HUES64 (cell line): ENCODE measurements around the gene MLLT10.

Source experiments
- H3K27ac ChIP-seq: 2 replicates; pipeline ENCODE4 v1.7.0; 2013; ENCODE audit warnings: low read depth, low read length, inconsistent platforms
- H3K27me3 ChIP-seq: 2 replicates; pipeline ENCODE4 v1.6.1; 2013; ENCODE audit warnings: mild to moderate bottlenecking, low read length; ENCODE audit not compliant: insufficient read depth
- H3K36me3 ChIP-seq: 2 replicates; pipeline ENCODE4 v1.6.1; 2013; ENCODE audit warnings: mild to moderate bottlenecking, low read length; ENCODE audit not compliant: insufficient read depth
- H3K4me1 ChIP-seq: 2 replicates; pipeline ENCODE4 v1.6.1; 2013; ENCODE audit warnings: mild to moderate bottlenecking, low read length, moderate library complexity; ENCODE audit not compliant: insufficient read depth
- H3K4me3 ChIP-seq: 2 replicates; pipeline ENCODE4 v1.5.1; 2013; ENCODE audit warnings: mild to moderate bottlenecking, low read length, moderate library complexity
- H3K9ac ChIP-seq: 2 replicates; pipeline ENCODE4 v1.6.1; 2013; ENCODE audit warnings: mild to moderate bottlenecking, low read depth, low read length
- H3K9me3 ChIP-seq: 2 replicates; pipeline ENCODE4 v1.6.1; 2013; ENCODE audit warnings: low read depth, low read length; ENCODE audit not compliant: insufficient read depth
- WGBS: fragments of 150-250, 120-280 bp; methylation state at CpG from one replicate; pipeline ENCODE4 v1.1.7; 2013; ENCODE audit warnings: missing lambda C conversion rate; 5-methylcytosine and 5-hydroxymethylcytosine counted together

Gene MLLT10

GRCh38 chr10:21524526-21525366 lies 9.3 kb upstream of the MLLT10 start:
- peak overlapping the region; percentile 96 for H3K9ac ChIP-seq
- WGBS = under 1% methylated on average over 21 of the region's 23 CpGs
- no peaks in the 10 kb centered on the region for H3K9me3 ChIP-seq
- H3K4me3 ChIP-seq = peak overlapping the region; percentile 74
- peak overlapping the region; percentile 100 for H3K27ac ChIP-seq
- no peaks in the 10 kb centered on the region for H3K36me3 ChIP-seq
- no peaks in the 10 kb centered on the region for H3K27me3 ChIP-seq
- peaks cover 61% of the 10 kb centered on the region for H3K4me1 ChIP-seq

- no peaks in the 10 kb centered on the region for H3K27me3 ChIP-seq
- H3K4me1 ChIP-seq = peaks cover 65% of the 10 kb centered on the region
Observed at GRCh38 chr10:21525367-21526187, 8.5 kb upstream of the MLLT10 start, which contains the start of gene SKIDA1. SKIDA1 (minus strand) TSS chr10:21525682; CDS start chr10:21517822, 7,860 bp downstream.

DNA sequence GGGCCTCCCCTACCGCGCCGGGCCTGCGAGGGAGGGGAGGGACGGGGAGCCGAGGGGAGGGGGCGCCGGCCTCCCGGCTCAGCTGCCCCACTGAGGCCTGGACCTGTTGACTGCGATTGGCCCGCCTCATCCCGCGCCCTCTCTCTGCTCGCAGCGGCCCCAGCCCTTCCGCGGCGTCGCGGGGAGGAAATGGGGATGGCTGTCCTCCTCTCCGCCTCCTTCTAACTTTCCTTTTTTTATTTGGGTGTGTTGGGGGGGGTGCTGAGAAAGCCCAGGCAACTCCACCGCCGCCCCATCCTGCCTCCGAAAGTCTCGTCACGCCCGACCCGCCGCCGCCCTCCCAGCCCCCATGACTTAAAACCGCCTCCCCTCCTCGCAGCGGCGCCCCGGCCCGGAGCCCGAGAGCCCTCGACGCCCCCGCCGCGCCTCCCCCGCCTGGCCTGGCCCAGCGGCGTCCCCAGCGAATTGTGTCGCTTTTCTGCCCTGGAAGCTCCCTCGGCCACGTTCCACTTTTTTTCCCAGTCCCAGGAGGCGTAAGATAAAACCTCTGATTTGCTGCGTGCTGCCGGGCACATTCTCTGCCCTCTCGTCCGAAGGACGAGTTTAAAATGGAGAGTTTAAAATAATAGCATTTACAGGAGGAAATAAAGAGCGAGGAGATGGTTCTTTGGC lies 7.7 kb upstream of the MLLT10 start:
- Histone ChIP-seq H3K27ac (peak overlapping the region; percentile 100), H3K9ac (peak overlapping the region; percentile 98), H3K4me1 (peaks cover 65% of the 10 kb centered on the region), H3K36me3 (no peaks in the 10 kb centered on the region), H3K9me3 (no peaks in the 10 kb centered on the region), H3K27me3 (no peaks in the 10 kb centered on the region), H3K4me3 (peak overlapping the region; percentile 74)
- WGBS = under 1% methylated on average over 55 of the region's 56 CpGs

More at GRCh38 chr10:21525367-21526187, 8.5 kb upstream of the MLLT10 start, which contains the start of gene SKIDA1:
- WGBS = under 1% methylated on average over 59 of the region's 64 CpGs
- Histone ChIP-seq H3K9ac (peak within 1 kb of the TSS; percentile 98), H3K27ac (peak within 1 kb of the TSS; percentile 100), H3K36me3 (no peaks in the 10 kb centered on the region), H3K4me3 (peak within 1 kb of the TSS; percentile 74), H3K9me3 (no peaks in the 10 kb centered on the region)

DNA sequence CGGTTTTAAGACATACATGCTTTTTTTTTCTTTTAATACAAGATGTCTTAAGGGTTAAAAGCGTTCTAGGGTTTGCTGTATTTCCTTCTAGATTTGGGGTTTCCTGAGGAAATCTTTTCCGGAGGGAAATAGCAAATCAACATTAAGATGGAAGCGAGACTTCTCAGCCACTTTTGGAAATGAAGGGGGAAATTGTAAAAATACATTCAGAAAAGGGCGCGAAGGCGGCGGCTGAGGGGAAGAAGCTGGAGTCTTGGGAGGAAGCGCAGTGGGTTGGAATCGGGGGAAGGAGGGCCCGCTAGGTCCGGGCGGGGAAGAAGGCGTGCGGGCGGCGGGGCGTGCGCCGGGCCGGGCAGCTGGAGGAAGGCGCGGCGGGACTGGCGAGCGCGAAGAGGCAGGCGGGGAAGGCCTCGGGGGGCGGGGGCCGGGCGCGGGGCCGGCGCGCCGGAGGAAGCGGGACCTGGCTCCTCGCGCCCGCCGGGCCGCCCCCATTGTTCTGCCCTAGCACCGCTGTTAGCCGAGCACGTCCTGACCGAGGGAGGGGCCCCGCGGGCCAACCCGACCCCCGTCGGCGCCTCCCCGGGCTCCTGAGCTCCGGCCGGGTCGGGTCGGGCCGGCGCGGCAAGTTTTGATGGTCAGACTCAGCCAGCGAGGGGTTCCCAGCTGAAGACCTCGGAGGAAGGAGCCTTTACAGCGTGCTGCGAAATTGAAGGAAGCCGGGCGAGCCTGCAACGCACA lies 7.0 kb upstream of the MLLT10 start:
- H3K27me3 ChIP-seq = no peaks in the 10 kb centered on the region
- peaks cover 64% of the 10 kb centered on the region for H3K4me1 ChIP-seq
- H3K9me3 ChIP-seq = no peaks in the 10 kb centered on the region
- H3K36me3 ChIP-seq = no peaks in the 10 kb centered on the region
- under 1% methylated on average over 68 of the region's 68 CpGs for WGBS
- H3K4me3 ChIP-seq = peak overlapping the region; percentile 74
- H3K9ac ChIP-seq = peak overlapping the region; percentile 98
- peak overlapping the region; percentile 100 for H3K27ac ChIP-seq

- peak overlapping the region; percentile 74 for H3K4me3 ChIP-seq
- H3K36me3 ChIP-seq = no peaks in the 10 kb centered on the region
- H3K27me3 ChIP-seq = no peaks in the 10 kb centered on the region
- no peaks in the 10 kb centered on the region for H3K9me3 ChIP-seq
- H3K4me1 ChIP-seq = peaks cover 65% of the 10 kb centered on the region
- H3K9ac ChIP-seq = peak overlapping the region; percentile 98
- WGBS = 4% methylated on average over 18 of the region's 18 CpGs
- peak overlapping the region; percentile 100 for H3K27ac ChIP-seq
Observed at GRCh38 chr10:21527598-21528235, 6.3 kb upstream of the MLLT10 start.

DNA sequence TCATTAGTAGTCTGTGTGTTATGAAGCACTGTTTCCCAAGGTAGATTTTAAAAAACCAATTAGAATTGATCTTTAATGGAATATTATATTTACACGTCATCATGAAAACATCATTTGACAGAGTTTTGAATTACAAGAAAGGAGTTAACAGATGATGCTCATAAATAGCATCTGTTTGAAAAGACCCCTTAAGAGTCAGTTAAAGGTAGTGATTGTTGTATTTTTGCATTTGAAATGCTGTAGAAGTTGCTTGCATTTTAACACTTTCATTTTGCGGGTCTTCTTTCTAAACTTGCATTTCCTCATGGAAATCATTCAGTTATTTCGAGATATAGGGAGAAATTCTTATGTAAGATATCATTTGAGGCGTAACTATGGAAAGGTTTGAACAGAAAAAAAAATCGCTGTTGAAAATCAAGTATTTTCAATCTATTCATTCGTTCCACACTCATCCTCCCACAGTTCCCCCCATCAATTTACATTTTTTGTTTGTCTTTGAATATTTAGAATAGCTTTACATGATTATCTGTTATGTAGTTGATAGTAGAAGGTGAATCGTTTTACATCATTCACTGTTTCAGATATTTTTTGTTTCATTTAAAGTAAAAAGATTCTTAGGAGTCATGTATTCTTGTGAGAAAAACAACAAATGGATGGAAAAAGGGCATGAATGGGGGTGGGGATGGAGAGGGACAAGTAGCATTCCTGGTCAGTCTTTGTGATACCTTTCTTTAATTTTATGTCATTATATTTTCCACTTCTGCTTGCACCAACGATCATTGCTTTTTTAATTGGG lies 5.6 kb upstream of the MLLT10 start:
- peak overlapping the region; percentile 98 for H3K9ac ChIP-seq
- H3K4me1 ChIP-seq = peaks cover 65% of the 10 kb centered on the region
- WGBS = 0% methylated on average over 1 of the region's 8 CpGs
- no peaks in the 10 kb centered on the region for H3K27me3 ChIP-seq
- no peaks in the 10 kb centered on the region for H3K9me3 ChIP-seq
- no peaks in the 10 kb centered on the region for H3K36me3 ChIP-seq
- peak overlapping the region; percentile 100 for H3K27ac ChIP-seq
- peak overlapping the region; percentile 74 for H3K4me3 ChIP-seq

- 37% methylated on average over 8 of the region's 9 CpGs for WGBS
- Histone ChIP-seq H3K36me3 (no peaks in the 10 kb centered on the region), H3K4me3 (peak overlapping the region; percentile 74), H3K4me1 (peaks cover 58% of the 10 kb centered on the region), H3K9me3 (no peaks in the 10 kb centered on the region), H3K9ac (peak overlapping the region; percentile 98), H3K27me3 (no peaks in the 10 kb centered on the region), H3K27ac (peak overlapping the region; percentile 100)
Observed at GRCh38 chr10:21529032-21529910, 4.8 kb upstream of the MLLT10 start.

GRCh38 chr10:21530168-21530567 lies 3.9 kb upstream of the MLLT10 start:
- Histone ChIP-seq H3K27ac (peak overlapping the region; percentile 32; the same call in 1 of the 2 replicates), H3K4me1 (peaks cover 58% of the 10 kb centered on the region)
- no CpG with 5 or more reads among the region's 1 CpG for WGBS

GRCh38 chr10:21530641-21531040 lies 3.4 kb upstream of the MLLT10 start:
- Histone ChIP-seq H3K27me3 (no peaks in the 10 kb centered on the region), H3K9me3 (no peaks in the 10 kb centered on the region), H3K4me3 (no peak overlapping the region), H3K27ac (peak overlapping the region; percentile 32; the same call in 1 of the 2 replicates), H3K9ac (no peak overlapping the region), H3K4me1 (peaks cover 58% of the 10 kb centered on the region), H3K36me3 (peaks cover 3% of the 10 kb centered on the region)
- 86% methylated on average over 1 of the region's 1 CpG for WGBS

More at GRCh38 chr10:21530168-21530567, 3.9 kb upstream of the MLLT10 start:
- H3K4me3 ChIP-seq = no peak overlapping the region
- no peaks in the 10 kb centered on the region for H3K9me3 ChIP-seq
- H3K9ac ChIP-seq = no peak overlapping the region
- H3K27me3 ChIP-seq = no peaks in the 10 kb centered on the region
- no peaks in the 10 kb centered on the region for H3K36me3 ChIP-seq
